ENCODE results near the gene DCTN1. TPM values are rescaled to one million over a fixed set of nuclear protein-coding genes. Genes with fewer than 3 reads are reported as not detected.

DCTN1 gene
- total and polyA plus RNA-seq, 2 donors from 2014 or later, result 134 to 191 TPM

DNA sequence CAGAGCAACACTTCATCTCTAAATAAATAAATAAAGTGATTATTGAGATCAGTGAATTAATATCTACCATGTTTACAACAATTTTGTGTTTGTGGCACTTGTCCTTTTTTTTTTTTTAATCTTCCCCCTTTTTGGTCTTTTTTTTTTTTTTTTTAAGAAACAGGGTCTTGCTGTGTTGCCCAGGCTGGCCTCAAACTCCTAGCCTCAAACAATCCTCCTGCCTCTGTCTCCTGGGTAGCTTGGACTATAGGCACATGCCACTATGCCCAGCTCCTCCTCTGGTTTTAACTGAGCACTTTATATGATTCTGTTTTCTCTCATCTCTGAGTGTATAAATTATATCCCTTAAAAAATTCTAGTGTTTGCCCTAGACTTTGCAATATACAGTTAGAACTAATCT, 67.2 kb downstream of the DCTN1 start:
- FAIRE-seq (no peak), DNase-seq (no peak)
- no peak overlapping the region for H3K9ac ChIP-seq (ENCODE audit: low read length in 3 of 3)
- H3K27me3 ChIP-seq (ENCODE audit: control insufficient read depth, insufficient read depth, low read length), result no peaks in the 10 kb centered on the region
- H3K4me1 ChIP-seq (ENCODE audit: control insufficient read depth in 2 of 3, insufficient read depth in 2 of 3, low read depth in 1 of 3, low read length in 3 of 3), result peaks cover 0 to 2% (median 0%) of the 10 kb centered on the region in 3 donors
- intact Hi-C loops (cut with DNase I), result no loop called here
- no peak overlapping the region for H3K4me3 ChIP-seq (ENCODE audit: low read length in 3 of 3)
- H3K36me3 ChIP-seq (ENCODE audit: control insufficient read depth in 2 of 3, insufficient read depth in 3 of 3, low read length in 3 of 3), result no peaks in the 10 kb centered on the region
- no peak overlapping the region for H3K27ac ChIP-seq (ENCODE audit: low read depth in 2 of 2, low read length in 2 of 2)
- TF ChIP-seq, protein P1, sequence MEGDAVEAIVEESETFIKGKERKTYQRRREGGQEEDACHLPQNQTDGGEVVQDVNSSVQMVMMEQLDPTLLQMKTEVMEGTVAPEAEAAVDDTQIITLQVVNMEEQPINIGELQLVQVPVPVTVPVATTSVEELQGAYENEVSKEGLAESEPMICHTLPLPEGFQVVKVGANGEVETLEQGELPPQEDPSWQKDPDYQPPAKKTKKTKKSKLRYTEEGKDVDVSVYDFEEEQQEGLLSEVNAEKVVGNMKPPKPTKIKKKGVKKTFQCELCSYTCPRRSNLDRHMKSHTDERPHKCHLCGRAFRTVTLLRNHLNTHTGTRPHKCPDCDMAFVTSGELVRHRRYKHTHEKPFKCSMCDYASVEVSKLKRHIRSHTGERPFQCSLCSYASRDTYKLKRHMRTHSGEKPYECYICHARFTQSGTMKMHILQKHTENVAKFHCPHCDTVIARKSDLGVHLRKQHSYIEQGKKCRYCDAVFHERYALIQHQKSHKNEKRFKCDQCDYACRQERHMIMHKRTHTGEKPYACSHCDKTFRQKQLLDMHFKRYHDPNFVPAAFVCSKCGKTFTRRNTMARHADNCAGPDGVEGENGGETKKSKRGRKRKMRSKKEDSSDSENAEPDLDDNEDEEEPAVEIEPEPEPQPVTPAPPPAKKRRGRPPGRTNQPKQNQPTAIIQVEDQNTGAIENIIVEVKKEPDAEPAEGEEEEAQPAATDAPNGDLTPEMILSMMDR (IDR thresholded peaks at IDR 0.05; ENCODE audit: borderline replicate concordance, extremely low read depth, insufficient read depth), result no peak
- H3K9me3 ChIP-seq (ENCODE audit: control insufficient read depth in 2 of 3, insufficient read depth in 1 of 3, low read length in 3 of 3), result no peaks in the 10 kb centered on the region

Other genes starting within 250 kb of the DCTN1 start
- 28.1 TPM for gene BOLA3, start 232.4 kb downstream of the DCTN1 start, total RNA-seq
- gene BOLA3, start 232.4 kb downstream of the DCTN1 start, polyA plus RNA-seq (ENCODE audit: insufficient read depth, low read depth, low replicate concordance), result 155 TPM
- 117 TPM for gene MOB1A, start 201.4 kb downstream of the DCTN1 start, total RNA-seq
- gene MOB1A, start 201.4 kb downstream of the DCTN1 start, polyA plus RNA-seq (ENCODE audit: insufficient read depth, low read depth, low replicate concordance), result 36.2 TPM
- gene MTHFD2, start 181.7 kb downstream of the DCTN1 start, total RNA-seq, result 69.6 TPM
- 19.0 TPM for gene MTHFD2, start 181.7 kb downstream of the DCTN1 start, polyA plus RNA-seq (ENCODE audit: insufficient read depth, low read depth, low replicate concordance)
- 5.2 TPM for gene SLC4A5, start 36.9 kb downstream of the DCTN1 start, total RNA-seq
- gene SLC4A5, start 36.9 kb downstream of the DCTN1 start, polyA plus RNA-seq (ENCODE audit: insufficient read depth, low read depth, low replicate concordance), result 1.1 TPM
- gene C2orf81, start 41.3 kb upstream of the DCTN1 start, total RNA-seq, result 11.6 TPM
- gene C2orf81, start 41.3 kb upstream of the DCTN1 start, polyA plus RNA-seq (ENCODE audit: insufficient read depth, low read depth, low replicate concordance), result 8.8 TPM
- 23.3 TPM for gene WDR54, start 41.4 kb upstream of the DCTN1 start, total RNA-seq
- 37.6 TPM for gene WDR54, start 41.4 kb upstream of the DCTN1 start, polyA plus RNA-seq (ENCODE audit: insufficient read depth, low read depth, low replicate concordance)
- 76.4 TPM for gene RTKN, start 61.6 kb upstream of the DCTN1 start, total RNA-seq
- gene RTKN, start 61.6 kb upstream of the DCTN1 start, polyA plus RNA-seq (ENCODE audit: insufficient read depth, low read depth, low replicate concordance), result 95.6 TPM
- 44.2 TPM for gene INO80B, start 74.8 kb upstream of the DCTN1 start, total RNA-seq
- gene INO80B, start 74.8 kb upstream of the DCTN1 start, polyA plus RNA-seq (ENCODE audit: insufficient read depth, low read depth, low replicate concordance), result 37.0 TPM
- 83.9 TPM for gene WBP1, start 78.1 kb upstream of the DCTN1 start, total RNA-seq
- gene WBP1, start 78.1 kb upstream of the DCTN1 start, polyA plus RNA-seq (ENCODE audit: insufficient read depth, low read depth, low replicate concordance), result 150 TPM
- 51.9 TPM for gene MOGS, start 85.1 kb upstream of the DCTN1 start, total RNA-seq
- 27.5 TPM for gene MOGS, start 85.1 kb upstream of the DCTN1 start, polyA plus RNA-seq (ENCODE audit: insufficient read depth, low read depth, low replicate concordance)
- gene MRPL53, start 92.4 kb upstream of the DCTN1 start, total RNA-seq, result 85.1 TPM
- gene MRPL53, start 92.4 kb upstream of the DCTN1 start, polyA plus RNA-seq (ENCODE audit: insufficient read depth, low read depth, low replicate concordance), result 157 TPM
- gene CCDC142, start 102.7 kb upstream of the DCTN1 start, total RNA-seq, result 23.1 TPM
- 2.8 TPM for gene CCDC142, start 102.7 kb upstream of the DCTN1 start, polyA plus RNA-seq (ENCODE audit: insufficient read depth, low read depth, low replicate concordance)
- 29.1 TPM for gene TTC31, start 102.8 kb upstream of the DCTN1 start, total RNA-seq
- 11.5 TPM for gene TTC31, start 102.8 kb upstream of the DCTN1 start, polyA plus RNA-seq (ENCODE audit: insufficient read depth, low read depth, low replicate concordance)
- 2.5 TPM for gene LBX2, start 119.3 kb upstream of the DCTN1 start, total RNA-seq
- 1.5 TPM for gene LBX2, start 119.3 kb upstream of the DCTN1 start, polyA plus RNA-seq (ENCODE audit: insufficient read depth, low read depth, low replicate concordance)
- 20.7 TPM for gene PCGF1, start 127.4 kb upstream of the DCTN1 start, total RNA-seq
- 20.1 TPM for gene PCGF1, start 127.4 kb upstream of the DCTN1 start, polyA plus RNA-seq (ENCODE audit: insufficient read depth, low read depth, low replicate concordance)
- not detected for gene TLX2, start 134.1 kb upstream of the DCTN1 start, total RNA-seq
- gene TLX2, start 134.1 kb upstream of the DCTN1 start, polyA plus RNA-seq (ENCODE audit: insufficient read depth, low read depth, low replicate concordance), result not detected
- not detected for gene DQX1, start 145.9 kb upstream of the DCTN1 start, total RNA-seq
- not detected for gene DQX1, start 145.9 kb upstream of the DCTN1 start, polyA plus RNA-seq (ENCODE audit: insufficient read depth, low read depth, low replicate concordance)
- gene AUP1, start 149.4 kb upstream of the DCTN1 start, total RNA-seq, result 91.0 TPM
- gene AUP1, start 149.4 kb upstream of the DCTN1 start, polyA plus RNA-seq (ENCODE audit: insufficient read depth, low read depth, low replicate concordance), result 130 TPM
- gene HTRA2, start 149.6 kb upstream of the DCTN1 start, total RNA-seq, result 30.8 TPM
- gene HTRA2, start 149.6 kb upstream of the DCTN1 start, polyA plus RNA-seq (ENCODE audit: insufficient read depth, low read depth, low replicate concordance), result 44.2 TPM
- gene LOXL3, start 173.6 kb upstream of the DCTN1 start, total RNA-seq, result 9.7 TPM
- gene LOXL3, start 173.6 kb upstream of the DCTN1 start, polyA plus RNA-seq (ENCODE audit: insufficient read depth, low read depth, low replicate concordance), result 2.4 TPM
- 16.7 TPM for gene DOK1, start 174.4 kb upstream of the DCTN1 start, total RNA-seq
- gene DOK1, start 174.4 kb upstream of the DCTN1 start, polyA plus RNA-seq (ENCODE audit: insufficient read depth, low read depth, low replicate concordance), result 11.3 TPM